Hematopoietic multipotent progenitor cell treated with erythropoietin and hydrocortisone succinate and interleukin-3 and kit ligand, for 4 days (in vitro differentiated cells): Measurements from ENCODE around the gene WNT5A.
A peak's percentile ranks its signal among the peaks of the same experiment; 100 is the strongest.
"Not testable (repeated sequence)": the region's sequence is repeated elsewhere in the genome, so short reads cannot be mapped to it uniquely, and the experiment has no call there.

Source experiments
- DNase-seq: peaks from one replicate; pipeline ENCODE4 v3.0.0-alpha.2; 2015

WNT5A gene

GRCh38 chr3:55505102-55505501, 18.0 kb upstream of the WNT5A start:
- DNase-seq: not testable (repeated sequence)

GRCh38 chr3:55501905-55502304, 14.8 kb upstream of the WNT5A start:
- no peak for DNase-seq

GRCh38 chr3:55500555-55501330, 13.6 kb upstream of the WNT5A start:
- DNase-seq: no peak

GRCh38 chr3:55498520-55498919, 11.4 kb upstream of the WNT5A start:
- no peak for DNase-seq

- no peak for DNase-seq
Observed at GRCh38 chr3:55497250-55497649, 10.1 kb upstream of the WNT5A start.

- no peak for DNase-seq
Observed at GRCh38 chr3:55494976-55495375, 7.9 kb upstream of the WNT5A start.

GRCh38 chr3:55492976-55493375, 5.9 kb upstream of the WNT5A start:
- DNase-seq: no peak

- no peak for DNase-seq
Observed at GRCh38 chr3:55491296-55491816, 4.2 kb upstream of the WNT5A start.

GRCh38 chr3:55490276-55490913, 3.3 kb upstream of the WNT5A start:
- DNase-seq: no peak

- DNase-seq: no peak
Observed at GRCh38 chr3:55489798-55490132, 2.7 kb upstream of the WNT5A start.

GRCh38 chr3:55488398-55489055, 1.4 kb upstream of the WNT5A start:
- DNase-seq: peak; percentile 47

GRCh38 chr3:55487381-55488241, 505 bp upstream of the WNT5A start:
- peak; percentile 24 for DNase-seq

GRCh38 chr3:55486101-55486856, 827 bp downstream of the WNT5A start:
- DNase-seq: no peak

- DNase-seq: peak; percentile 77
Observed at GRCh38 chr3:55484801-55485791, 2.0 kb downstream of the WNT5A start.

GRCh38 chr3:55484191-55484689, 2.9 kb downstream of the WNT5A start:
- no peak for DNase-seq

- DNase-seq: no peak
Observed at GRCh38 chr3:55483196-55484095, 3.7 kb downstream of the WNT5A start.

- DNase-seq: no peak
Observed at GRCh38 chr3:55482496-55483195, 4.5 kb downstream of the WNT5A start.

- DNase-seq: no peak
Observed at GRCh38 chr3:55481744-55482495, 5.2 kb downstream of the WNT5A start.
